OCI-LY1 (cell line): ENCODE measurements around the gene SH3BGR.

Source experiments
- CTCF ChIP-seq: fragments of 200-600 bp; sonication (generic), shearing (Covaris generic); IDR thresholded peaks from 2 replicates; pipeline ENCODE4 v1.5.1; 2017; ENCODE audit warnings: mild to moderate bottlenecking, antibody characterized with exemption, low read length, moderate library complexity, mixed read lengths
- EZH2 ChIP-seq: fragments of 200-600 bp; sonication (generic), shearing (Covaris generic); IDR thresholded peaks from 2 replicates; pipeline ENCODE4 v1.8.0; 2017; ENCODE audit warnings: borderline replicate concordance, mixed run types, mild to moderate bottlenecking, antibody characterized with exemption, low read length, moderate library complexity, mixed read lengths

DNA sequence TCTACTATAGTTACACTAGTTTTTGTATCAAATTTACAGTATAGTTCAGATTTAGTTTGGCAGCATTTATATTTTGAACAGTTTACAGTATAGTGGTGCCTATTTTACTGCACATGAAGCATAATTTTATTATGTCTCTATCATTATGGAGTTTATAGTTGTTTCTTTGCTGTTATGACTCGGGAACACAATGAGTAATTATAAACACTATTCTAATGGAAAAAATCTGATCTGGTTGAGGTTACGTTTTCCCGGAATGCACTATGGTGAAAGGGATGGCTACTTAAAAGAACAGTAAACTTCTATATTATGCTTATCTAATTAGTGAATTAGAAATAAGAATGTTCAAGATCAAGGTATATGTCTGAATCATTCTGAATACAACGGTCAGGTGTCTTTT, 16.8 kb upstream of the SH3BGR start:
- TF ChIP-seq CTCF = no peak
- no peak for TF ChIP-seq EZH2
